Measurements from ENCODE around the gene PPOX.

DNA sequence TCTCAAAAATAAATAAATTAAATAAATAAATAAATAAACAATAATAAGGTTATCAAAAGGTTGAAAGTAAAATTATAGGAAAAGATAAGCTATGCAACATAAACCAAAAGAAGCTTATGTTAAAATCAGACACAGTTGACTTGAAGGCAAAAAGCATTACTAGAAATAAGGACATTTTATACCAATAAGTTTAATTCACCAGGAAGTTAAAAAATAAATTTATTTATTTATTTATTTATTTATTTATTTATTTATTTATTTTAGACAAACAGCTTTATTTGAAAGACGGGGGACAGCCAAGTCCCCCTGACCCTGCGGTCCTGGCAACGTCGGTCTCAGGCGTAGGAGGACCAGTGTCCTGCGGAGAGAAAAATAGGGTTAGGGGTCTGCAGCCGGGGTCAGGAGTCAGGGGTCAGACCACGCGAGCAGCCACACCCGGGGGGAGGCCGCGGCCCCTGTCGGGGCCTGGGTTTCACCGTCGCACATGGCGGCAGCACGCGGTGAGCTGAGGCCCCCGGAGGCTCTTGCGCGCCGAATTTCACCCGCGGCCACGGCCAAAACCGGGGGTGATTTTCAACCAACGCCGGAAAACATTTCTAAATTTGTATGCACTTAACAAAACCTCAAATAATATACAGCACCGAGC lies 25.3 kb upstream of the PPOX start:
- TF ChIP-seq POLR2A (IDR thresholded peaks at IDR 0.05; ENCODE audit: low read length) (no peak), GATA1 (IDR thresholded peaks at IDR 0.05; ENCODE audit: low read depth, low read length) (no peak)

Measured in erythroblast (primary cell).